ENCODE data around the gene PTPRN2.

Gene PTPRN2

GRCh38 chr7:157875230-157876179 lies 712.1 kb downstream of the PTPRN2 start:
- WGBS, 2 donors (ENCODE audit: extremely low coverage in 2 of 2, insufficient read length in 2 of 2, insufficient replicate concordance in 1 of 2): no CpG with 5 or more reads among the region's 30 CpGs
- no peaks in the 10 kb centered on the region for H3K36me3 ChIP-seq (replicated peaks in 1 of 2; ENCODE audit: control insufficient read depth in 2 of 2, insufficient read depth in 2 of 2, low read length in 2 of 2)
- H3K4me3 ChIP-seq (ENCODE audit: low read length in 2 of 2): no peak overlapping the region
- peak overlapping the region; percentile 1 for H2BK12ac ChIP-seq (ENCODE audit: low read length)
- H3K4me2 ChIP-seq (ENCODE audit: insufficient read depth, low read length, poor library complexity, severe bottlenecking): no peak overlapping the region
- no peak overlapping the region for H4K8ac ChIP-seq (ENCODE audit: low read depth, low read length)
- peak; percentile 57 for DNase-seq (ENCODE audit: low spot score)
- no peak overlapping the region for H3K4ac ChIP-seq (ENCODE audit: low read length)
- H3K27ac ChIP-seq (replicated peaks; ENCODE audit: low read length): no peak overlapping the region
- peak overlapping the region; percentile 68 for H2BK5ac ChIP-seq (ENCODE audit: low read length)
- H2AFZ ChIP-seq (ENCODE audit: low read length): peak overlapping the region; percentile 75
- H3K9ac ChIP-seq (ENCODE audit: low read depth, low read length, poor library complexity): peak overlapping the region; percentile 14
- H4K91ac ChIP-seq (ENCODE audit: low read depth, low read length, poor library complexity): no peak overlapping the region
- peaks cover 11 to 12% of the 10 kb centered on the region in 2 donors for H3K4me1 ChIP-seq (ENCODE audit: control insufficient read depth in 2 of 2, insufficient read depth in 1 of 2, low read depth in 1 of 2, low read length in 2 of 2)
- peak overlapping the region; percentile 63 for H3K18ac ChIP-seq (ENCODE audit: low read length)
- H3K27me3 ChIP-seq (ENCODE audit: control insufficient read depth in 3 of 3, insufficient read depth in 3 of 3, low read depth in 1 of 3, low read length in 3 of 3): no peaks in the 10 kb centered on the region
- H3K23ac ChIP-seq (ENCODE audit: low read depth, low read length, poor library complexity): no peak overlapping the region
- no peak overlapping the region for H2BK120ac ChIP-seq (ENCODE audit: low read depth, low read length)
- peaks cover 3% of the 10 kb centered on the region for H3K79me1 ChIP-seq (ENCODE audit: low read depth, low read length)
- peaks cover 0 to 3% of the 10 kb centered on the region in 2 donors for H3K9me3 ChIP-seq (replicated peaks in 1 of 2; ENCODE audit: control insufficient read depth in 2 of 2, insufficient read depth in 1 of 2, low read depth in 1 of 2, low read length in 2 of 2)
- H3K14ac ChIP-seq (ENCODE audit: low read length): no peak overlapping the region
- H2AK5ac ChIP-seq (ENCODE audit: low read depth, low read length): peak overlapping the region; percentile 77
- peak overlapping the region; percentile 94 for H2BK15ac ChIP-seq (ENCODE audit: low read length)

GRCh38 chr7:157874870-157875229 lies 712.8 kb downstream of the PTPRN2 start:
- H2AK5ac ChIP-seq (ENCODE audit: low read depth, low read length): peak overlapping the region; percentile 10
- no peak overlapping the region for H2BK5ac ChIP-seq (ENCODE audit: low read length)
- peak overlapping the region; percentile 81 for H3K23ac ChIP-seq (ENCODE audit: low read depth, low read length, poor library complexity)
- peaks cover 11 to 12% of the 10 kb centered on the region in 2 donors for H3K4me1 ChIP-seq (ENCODE audit: control insufficient read depth in 2 of 2, insufficient read depth in 1 of 2, low read depth in 1 of 2, low read length in 2 of 2)
- peaks cover 3% of the 10 kb centered on the region for H3K79me1 ChIP-seq (ENCODE audit: low read depth, low read length)
- WGBS, 2 donors (ENCODE audit: extremely low coverage in 2 of 2, insufficient read length in 2 of 2, insufficient replicate concordance in 1 of 2): no CpG with 5 or more reads among the region's 12 CpGs
- H3K4me2 ChIP-seq (ENCODE audit: insufficient read depth, low read length, poor library complexity, severe bottlenecking): no peak overlapping the region
- no peak overlapping the region for H4K91ac ChIP-seq (ENCODE audit: low read depth, low read length, poor library complexity)
- H2BK120ac ChIP-seq (ENCODE audit: low read depth, low read length): no peak overlapping the region
- H3K4me3 ChIP-seq (ENCODE audit: low read length in 2 of 2): peak overlapping the region in 1 of 2 donors; percentile 37
- no peak overlapping the region for H4K8ac ChIP-seq (ENCODE audit: low read depth, low read length)
- no peaks in the 10 kb centered on the region for H3K27me3 ChIP-seq (ENCODE audit: control insufficient read depth in 3 of 3, insufficient read depth in 3 of 3, low read depth in 1 of 3, low read length in 3 of 3)
- peak overlapping the region; percentile 58 for H3K14ac ChIP-seq (ENCODE audit: low read length)
- no peaks in the 10 kb centered on the region for H3K36me3 ChIP-seq (replicated peaks in 1 of 2; ENCODE audit: control insufficient read depth in 2 of 2, insufficient read depth in 2 of 2, low read length in 2 of 2)
- peaks cover 0 to 3% of the 10 kb centered on the region in 2 donors for H3K9me3 ChIP-seq (replicated peaks in 1 of 2; ENCODE audit: control insufficient read depth in 2 of 2, insufficient read depth in 1 of 2, low read depth in 1 of 2, low read length in 2 of 2)
- no peak overlapping the region for H3K27ac ChIP-seq (replicated peaks; ENCODE audit: low read length)
- no peak overlapping the region for H3K4ac ChIP-seq (ENCODE audit: low read length)
- no peak for DNase-seq (ENCODE audit: low spot score)
- no peak overlapping the region for H2BK12ac ChIP-seq (ENCODE audit: low read length)
- H2BK15ac ChIP-seq (ENCODE audit: low read length): peak overlapping the region; percentile 44
- H3K9ac ChIP-seq (ENCODE audit: low read depth, low read length, poor library complexity): peak overlapping the region; percentile 26
- peak overlapping the region; percentile 75 for H2AFZ ChIP-seq (ENCODE audit: low read length)
- H3K18ac ChIP-seq (ENCODE audit: low read length): peak overlapping the region; percentile 6

GRCh38 chr7:157874208-157874816 lies 713.3 kb downstream of the PTPRN2 start:
- Histone ChIP-seq H2BK15ac (ENCODE audit: low read length) (peak overlapping the region; percentile 44), H2AFZ (ENCODE audit: low read length) (no peak overlapping the region), H3K36me3 (replicated peaks in 1 of 2; ENCODE audit: control insufficient read depth in 2 of 2, insufficient read depth in 2 of 2, low read length in 2 of 2) (no peaks in the 10 kb centered on the region), H2BK120ac (ENCODE audit: low read depth, low read length) (no peak overlapping the region), H3K9ac (ENCODE audit: low read depth, low read length, poor library complexity) (no peak overlapping the region), H4K91ac (ENCODE audit: low read depth, low read length, poor library complexity) (no peak overlapping the region), H2AK5ac (ENCODE audit: low read depth, low read length) (peak overlapping the region; percentile 10), H3K23ac (ENCODE audit: low read depth, low read length, poor library complexity) (peak overlapping the region; percentile 81), H4K8ac (ENCODE audit: low read depth, low read length) (peak overlapping the region; percentile 92), H3K9me3 (replicated peaks in 1 of 2; ENCODE audit: control insufficient read depth in 2 of 2, insufficient read depth in 1 of 2, low read depth in 1 of 2, low read length in 2 of 2) (peaks cover 0 to 5% of the 10 kb centered on the region in 2 donors), H3K27ac (replicated peaks; ENCODE audit: low read length) (no peak overlapping the region), H3K18ac (ENCODE audit: low read length) (peak overlapping the region; percentile 65), H2BK12ac (ENCODE audit: low read length) (peak overlapping the region; percentile 94), H3K79me1 (ENCODE audit: low read depth, low read length) (peaks cover 3% of the 10 kb centered on the region), H3K4me1 (ENCODE audit: control insufficient read depth in 2 of 2, insufficient read depth in 1 of 2, low read depth in 1 of 2, low read length in 2 of 2) (peaks cover 11 to 12% of the 10 kb centered on the region in 2 donors), H3K4ac (ENCODE audit: low read length) (no peak overlapping the region), H3K4me3 (ENCODE audit: low read length in 2 of 2) (peak overlapping the region in 1 of 2 donors; percentile 37), H3K14ac (ENCODE audit: low read length) (peak overlapping the region; percentile 58), H3K27me3 (ENCODE audit: control insufficient read depth in 3 of 3, insufficient read depth in 3 of 3, low read depth in 1 of 3, low read length in 3 of 3) (no peaks in the 10 kb centered on the region), H3K4me2 (ENCODE audit: insufficient read depth, low read length, poor library complexity, severe bottlenecking) (no peak overlapping the region), H2BK5ac (ENCODE audit: low read length) (peak overlapping the region; percentile 29)
- no CpG with 5 or more reads among the region's 14 CpGs for WGBS, 2 donors (ENCODE audit: extremely low coverage in 2 of 2, insufficient read length in 2 of 2, insufficient replicate concordance in 1 of 2)
- no peak for DNase-seq (ENCODE audit: low spot score)

- no peak overlapping the region for H3K4me3 ChIP-seq (ENCODE audit: low read length in 2 of 2)
- H3K4ac ChIP-seq (ENCODE audit: low read length): no peak overlapping the region
- H3K4me2 ChIP-seq (ENCODE audit: insufficient read depth, low read length, poor library complexity, severe bottlenecking): no peak overlapping the region
- H3K9ac ChIP-seq (ENCODE audit: low read depth, low read length, poor library complexity): no peak overlapping the region
- H3K14ac ChIP-seq (ENCODE audit: low read length): no peak overlapping the region
- no peak for DNase-seq (ENCODE audit: low spot score)
- no peak overlapping the region for H2BK120ac ChIP-seq (ENCODE audit: low read depth, low read length)
- peak overlapping the region; percentile 10 for H2AK5ac ChIP-seq (ENCODE audit: low read depth, low read length)
- peaks cover 11 to 12% of the 10 kb centered on the region in 2 donors for H3K4me1 ChIP-seq (ENCODE audit: control insufficient read depth in 2 of 2, insufficient read depth in 1 of 2, low read depth in 1 of 2, low read length in 2 of 2)
- H3K27ac ChIP-seq (replicated peaks; ENCODE audit: low read length): no peak overlapping the region
- peak overlapping the region; percentile 91 for H3K18ac ChIP-seq (ENCODE audit: low read length)
- peak overlapping the region; percentile 99 for H2BK12ac ChIP-seq (ENCODE audit: low read length)
- no peaks in the 10 kb centered on the region for H3K36me3 ChIP-seq (replicated peaks in 1 of 2; ENCODE audit: control insufficient read depth in 2 of 2, insufficient read depth in 2 of 2, low read length in 2 of 2)
- no peak overlapping the region for H2AFZ ChIP-seq (ENCODE audit: low read length)
- peaks cover under 1 to 3% of the 10 kb centered on the region in 2 donors for H3K9me3 ChIP-seq (replicated peaks in 1 of 2; ENCODE audit: control insufficient read depth in 2 of 2, insufficient read depth in 1 of 2, low read depth in 1 of 2, low read length in 2 of 2)
- no peaks in the 10 kb centered on the region for H3K27me3 ChIP-seq (ENCODE audit: control insufficient read depth in 3 of 3, insufficient read depth in 3 of 3, low read depth in 1 of 3, low read length in 3 of 3)
- no peak overlapping the region for H4K8ac ChIP-seq (ENCODE audit: low read depth, low read length)
- WGBS, 2 donors (ENCODE audit: extremely low coverage in 2 of 2, insufficient read length in 2 of 2, insufficient replicate concordance in 1 of 2): no CpG with 5 or more reads among the region's 17 CpGs
- peak overlapping the region; percentile 38 for H2BK15ac ChIP-seq (ENCODE audit: low read length)
- H4K91ac ChIP-seq (ENCODE audit: low read depth, low read length, poor library complexity): no peak overlapping the region
- H2BK5ac ChIP-seq (ENCODE audit: low read length): peak overlapping the region; percentile 29
- H3K79me1 ChIP-seq (ENCODE audit: low read depth, low read length): peaks cover 3% of the 10 kb centered on the region
- peak overlapping the region; percentile 39 for H3K23ac ChIP-seq (ENCODE audit: low read depth, low read length, poor library complexity)
These were observed 714.0 kb downstream of the PTPRN2 start for GRCh38 chr7:157873664-157874063.
